Ramos (cell line): ENCODE data around the gene SEMA5A.

Experiments used
- in situ Hi-C: fragments of 300-500 bp; cut with MboI; formaldehyde crosslinking; loops from one replicate; pipeline ENCODE4 v1.14.3; 2022; ENCODE audit warnings: low sequenced_read_pairs; ENCODE audit not compliant: unreplicated experiment

SEMA5A gene

GRCh38 chr5:9479990-9480389 is 65.9 kb downstream of the SEMA5A start:
- in situ Hi-C loops = no loop called here

DNA sequence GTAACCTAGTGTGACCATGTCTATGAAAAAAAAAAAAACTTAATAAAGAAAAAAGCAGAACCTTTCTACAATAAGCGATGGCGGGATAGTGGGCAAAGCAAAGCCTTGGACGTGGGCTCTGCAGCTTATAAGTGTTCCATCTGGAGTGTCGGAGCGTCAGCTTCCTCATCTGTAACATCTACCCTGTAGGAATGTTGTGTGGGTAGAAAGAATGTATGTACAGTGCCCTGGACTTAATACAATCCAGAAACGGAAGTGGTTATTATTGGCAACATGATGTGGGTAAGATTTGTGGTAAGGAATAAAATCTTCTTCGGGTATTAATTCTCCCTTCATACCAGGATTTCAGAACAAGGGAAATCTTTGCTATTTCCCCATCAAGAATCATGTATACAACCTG is 66.5 kb downstream of the SEMA5A start:
- in situ Hi-C loops = no loop called here

DNA sequence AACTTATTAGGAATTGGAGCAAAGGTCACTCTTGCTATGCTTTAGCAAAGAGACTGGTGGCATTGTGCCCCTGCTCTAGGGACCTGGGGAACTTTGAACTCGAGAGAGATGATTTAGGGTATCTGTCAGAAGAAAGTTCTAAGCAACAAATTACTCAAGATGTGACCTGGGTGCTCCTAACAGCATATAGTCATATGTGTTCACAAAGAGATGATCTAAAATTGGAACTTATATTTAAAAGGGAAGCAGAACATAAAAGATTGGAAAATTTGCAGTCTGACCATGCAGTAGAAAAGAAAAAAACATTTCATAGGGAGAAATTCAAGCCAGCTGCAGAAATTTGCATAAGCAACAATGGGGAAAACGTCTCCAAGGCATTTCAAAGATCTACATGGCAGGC is 68.3 kb downstream of the SEMA5A start:
- in situ Hi-C loops = no loop called here

- in situ Hi-C loops = no loop called here
Measured at GRCh38 chr5:9474219-9475002, 71.5 kb downstream of the SEMA5A start.

- in situ Hi-C loops = no loop called here
Measured at GRCh38 chr5:9473624-9474023, 72.3 kb downstream of the SEMA5A start.

- in situ Hi-C loops = no loop called here
Measured at GRCh38 chr5:9470410-9470809, 75.5 kb downstream of the SEMA5A start.

- in situ Hi-C loops = no loop called here
Measured at GRCh38 chr5:9468060-9468388, 77.9 kb downstream of the SEMA5A start.

GRCh38 chr5:9467199-9468059 is 78.4 kb downstream of the SEMA5A start:
- in situ Hi-C loops = no loop called here

GRCh38 chr5:9466697-9467096 is 79.2 kb downstream of the SEMA5A start:
- in situ Hi-C loops = no loop called here

DNA sequence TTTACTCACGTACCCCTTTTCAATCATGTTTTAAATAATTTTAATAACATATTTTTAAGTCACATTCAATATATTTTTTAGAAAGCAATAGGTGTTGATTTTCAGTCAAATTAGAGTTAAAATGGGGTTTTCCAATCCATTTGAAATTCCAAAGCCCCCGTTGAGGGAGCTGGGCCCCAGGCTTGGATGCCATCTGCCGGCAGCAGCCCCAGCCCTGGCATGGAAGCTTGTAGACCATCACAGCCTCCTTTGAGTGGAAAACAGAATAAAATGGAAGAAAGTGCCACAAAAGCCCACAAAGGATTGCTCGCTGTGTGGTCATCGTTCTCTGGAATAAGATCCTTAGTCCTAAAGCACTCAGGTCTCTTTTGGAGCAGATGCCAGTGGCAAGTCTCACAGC is 81.4 kb downstream of the SEMA5A start:
- in situ Hi-C loops = no loop called here

GRCh38 chr5:9462109-9462508 is 83.8 kb downstream of the SEMA5A start:
- in situ Hi-C loops = no loop called here

GRCh38 chr5:9460885-9461645 is 84.8 kb downstream of the SEMA5A start:
- in situ Hi-C loops = no loop called here

- in situ Hi-C loops = no loop called here
Measured at GRCh38 chr5:9456435-9457042, 89.3 kb downstream of the SEMA5A start.

GRCh38 chr5:9455826-9456434 is 89.9 kb downstream of the SEMA5A start:
- in situ Hi-C loops = no loop called here

DNA sequence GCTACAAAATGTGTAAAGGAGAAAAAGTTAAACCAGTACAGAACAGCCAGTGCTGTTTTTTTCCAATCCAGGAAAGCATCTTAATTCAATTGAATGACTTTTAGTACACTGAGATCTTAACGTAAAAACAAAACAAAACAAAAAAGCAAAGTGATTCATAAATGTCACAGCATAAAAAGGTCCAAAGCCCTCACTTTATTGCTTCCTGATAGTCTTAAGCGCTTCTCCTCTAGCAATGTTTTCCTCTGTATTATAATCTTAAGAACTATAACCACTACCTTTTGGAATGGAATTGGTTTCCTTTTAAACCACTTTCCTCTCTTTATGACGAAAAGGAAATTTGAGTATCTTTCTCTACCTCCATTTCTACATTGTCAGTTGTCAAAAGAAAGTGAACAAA is 91.4 kb downstream of the SEMA5A start:
- in situ Hi-C loops = no loop called here

- in situ Hi-C loops = no loop called here
Measured at GRCh38 chr5:9454012-9454481, 91.8 kb downstream of the SEMA5A start.

DNA sequence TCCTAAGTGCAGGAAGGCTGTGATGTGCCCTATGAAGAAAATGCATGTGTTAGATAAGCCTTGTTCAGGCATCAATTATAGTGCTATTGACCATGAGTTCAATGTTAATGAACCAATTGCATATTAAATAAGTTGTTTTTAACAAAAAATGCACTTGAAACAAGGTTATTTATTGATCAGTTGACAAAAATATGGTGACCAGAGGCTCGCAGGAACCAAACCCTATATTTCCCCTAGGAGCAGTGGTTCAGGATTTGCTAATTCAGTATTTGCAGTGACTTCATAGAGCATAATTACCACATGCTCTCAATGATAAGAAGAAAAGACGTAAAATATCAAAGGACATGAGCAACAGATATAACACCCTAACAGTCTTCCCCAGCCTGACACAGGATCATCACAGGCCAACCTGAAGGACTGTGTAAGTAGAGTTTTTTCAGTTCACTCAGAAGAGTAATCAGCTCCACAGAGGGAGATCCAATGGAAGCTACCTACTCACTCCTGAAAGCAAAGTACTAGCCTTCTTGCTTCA is 92.3 kb downstream of the SEMA5A start:
- in situ Hi-C loops = no loop called here

GRCh38 chr5:9452181-9452580 is 93.7 kb downstream of the SEMA5A start:
- in situ Hi-C loops = no loop called here

GRCh38 chr5:9451037-9451436 is 94.8 kb downstream of the SEMA5A start:
- in situ Hi-C loops = no loop called here

DNA sequence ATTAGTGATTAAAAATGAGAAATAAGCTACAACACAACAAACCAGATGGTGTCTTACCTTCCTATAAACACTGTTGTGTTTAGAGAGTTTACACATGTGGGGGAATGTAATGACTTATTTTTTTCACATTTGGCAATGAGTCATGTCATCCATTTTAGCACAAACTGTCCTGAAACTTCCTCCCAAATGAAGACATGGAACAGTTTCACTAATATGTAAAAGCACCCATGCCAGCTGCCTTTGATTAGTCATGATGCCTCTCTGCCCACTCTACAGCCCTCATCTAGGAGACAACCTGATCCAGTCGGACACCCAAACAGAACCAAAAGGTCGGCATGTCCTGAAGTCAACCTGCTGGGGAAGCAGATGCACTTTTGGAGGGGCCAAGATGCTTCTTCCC is 98.2 kb downstream of the SEMA5A start:
- in situ Hi-C loops = no loop called here
